ENCODE data around the gene PLEKHG5. TPM values are rescaled to one million over a fixed set of nuclear protein-coding genes. Genes with fewer than 3 reads are reported as not detected.
A peak's percentile ranks its signal among the peaks of the same experiment; 100 is the strongest.
"Not testable (repeated sequence)": the region's sequence is repeated elsewhere in the genome, so short reads cannot be mapped to it uniquely, and the experiment has no call there.

PLEKHG5 gene
- total RNA-seq, 1 donor from 2014 or later: 9.5 TPM

DNA sequence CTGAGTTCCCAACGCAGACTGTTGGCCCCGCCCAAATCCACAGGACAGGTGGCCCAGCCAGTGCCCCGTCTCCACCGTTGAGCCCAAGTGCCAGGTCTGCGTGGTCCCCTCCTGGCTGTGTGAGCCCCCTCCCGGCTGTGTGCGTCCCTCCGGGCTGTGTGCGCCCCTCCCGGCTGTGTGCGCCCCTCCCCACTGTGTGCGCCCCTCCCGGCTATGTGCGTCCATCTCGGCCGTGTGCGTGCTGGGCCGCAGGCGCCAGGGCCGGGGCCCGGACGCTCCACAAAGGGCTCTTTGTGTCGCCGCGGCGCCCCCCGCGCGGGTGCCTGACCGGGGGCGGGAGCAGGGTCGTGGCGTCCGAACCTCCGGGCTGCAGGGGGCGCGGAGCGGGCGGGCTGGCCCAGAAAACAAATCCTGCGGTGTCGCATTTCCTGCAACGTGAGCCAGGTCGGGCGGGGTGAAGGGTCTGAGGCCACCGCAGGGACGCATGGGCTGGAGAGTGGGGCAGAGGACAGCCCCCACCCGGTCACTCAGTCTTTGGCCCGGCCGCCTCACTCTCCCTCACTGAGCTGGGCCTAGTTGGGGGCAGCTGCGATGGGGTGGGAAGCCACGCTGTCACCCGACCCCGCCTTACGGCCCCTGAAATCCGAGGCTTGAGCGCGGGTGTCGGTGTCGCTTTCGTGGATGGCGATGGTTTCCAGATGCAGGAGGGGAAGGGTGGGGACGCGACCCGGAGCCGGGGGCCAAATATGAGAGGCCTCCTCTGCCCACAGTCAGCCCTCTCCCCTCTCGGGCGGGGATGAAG is 44.2 kb downstream of the PLEKHG5 start:
- intact Hi-C loops (cut with DNase I): no loop called here
- Histone ChIP-seq H3K27ac (no peak overlapping the region), H3K36me3 (no peaks in the 10 kb centered on the region), H3K27me3 (ENCODE audit: low read depth) (peaks cover 56% of the 10 kb centered on the region), H3K4me1 (no peaks in the 10 kb centered on the region), H3K4me3 (peak overlapping the region; percentile 8), H3K9me3 (no peaks in the 10 kb centered on the region)
- TF ChIP-seq, protein P1, sequence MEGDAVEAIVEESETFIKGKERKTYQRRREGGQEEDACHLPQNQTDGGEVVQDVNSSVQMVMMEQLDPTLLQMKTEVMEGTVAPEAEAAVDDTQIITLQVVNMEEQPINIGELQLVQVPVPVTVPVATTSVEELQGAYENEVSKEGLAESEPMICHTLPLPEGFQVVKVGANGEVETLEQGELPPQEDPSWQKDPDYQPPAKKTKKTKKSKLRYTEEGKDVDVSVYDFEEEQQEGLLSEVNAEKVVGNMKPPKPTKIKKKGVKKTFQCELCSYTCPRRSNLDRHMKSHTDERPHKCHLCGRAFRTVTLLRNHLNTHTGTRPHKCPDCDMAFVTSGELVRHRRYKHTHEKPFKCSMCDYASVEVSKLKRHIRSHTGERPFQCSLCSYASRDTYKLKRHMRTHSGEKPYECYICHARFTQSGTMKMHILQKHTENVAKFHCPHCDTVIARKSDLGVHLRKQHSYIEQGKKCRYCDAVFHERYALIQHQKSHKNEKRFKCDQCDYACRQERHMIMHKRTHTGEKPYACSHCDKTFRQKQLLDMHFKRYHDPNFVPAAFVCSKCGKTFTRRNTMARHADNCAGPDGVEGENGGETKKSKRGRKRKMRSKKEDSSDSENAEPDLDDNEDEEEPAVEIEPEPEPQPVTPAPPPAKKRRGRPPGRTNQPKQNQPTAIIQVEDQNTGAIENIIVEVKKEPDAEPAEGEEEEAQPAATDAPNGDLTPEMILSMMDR (IDR thresholded peaks at IDR 0.05): no peak
- peak in 1 of 2 donors; percentile 3 for ATAC-seq
- DNase-seq: no peak

DNA sequence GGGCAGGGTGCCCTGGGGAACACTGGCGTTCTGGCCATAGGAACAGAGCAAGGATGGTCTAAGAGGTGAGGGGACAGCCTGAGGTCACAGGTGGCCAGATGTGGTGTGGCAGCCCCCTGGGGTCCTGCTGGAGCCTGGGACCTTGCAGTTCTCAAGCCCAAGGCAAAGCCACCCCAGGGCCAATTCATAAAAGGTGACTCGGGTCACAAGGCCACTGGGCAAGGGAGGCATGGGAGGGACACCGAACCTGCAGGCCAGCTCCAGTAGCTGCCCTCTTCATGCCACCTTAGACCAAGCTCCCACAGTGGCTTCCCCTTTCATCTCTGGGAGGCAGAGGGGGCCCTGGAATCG is 44.8 kb downstream of the PLEKHG5 start:
- Histone ChIP-seq H3K4me3 (no peak overlapping the region), H3K4me1 (no peaks in the 10 kb centered on the region), H3K27ac (no peak overlapping the region), H3K36me3 (no peaks in the 10 kb centered on the region), H3K27me3 (ENCODE audit: low read depth) (peaks cover 56% of the 10 kb centered on the region), H3K9me3 (no peaks in the 10 kb centered on the region)
- intact Hi-C loops (cut with DNase I): no loop called here
- TF ChIP-seq, protein P1 (IDR thresholded peaks at IDR 0.05): no peak
- no peak for DNase-seq
- no peak for ATAC-seq

DNA sequence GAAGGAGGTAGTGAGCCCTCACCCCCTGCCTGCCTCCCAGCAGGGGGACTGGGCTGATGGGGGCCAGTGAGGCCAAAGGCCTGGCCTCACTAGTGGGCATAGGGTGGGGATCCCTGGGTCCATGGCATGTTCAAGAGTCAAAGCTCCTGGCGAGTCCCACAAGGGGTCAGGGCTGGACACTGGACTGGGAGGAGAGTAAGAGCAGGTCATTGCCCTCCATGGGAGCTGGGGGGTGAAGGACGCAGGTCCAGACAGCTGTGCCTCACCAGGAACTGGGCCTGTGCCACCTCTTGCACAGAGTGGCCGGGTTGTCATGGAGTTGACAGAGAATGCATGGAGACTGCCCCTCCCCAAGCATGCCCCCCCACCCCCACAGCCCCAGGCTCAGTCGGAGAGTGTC is 45.5 kb downstream of the PLEKHG5 start:
- peaks cover 54% of the 10 kb centered on the region for H3K27me3 ChIP-seq (ENCODE audit: low read depth)
- H3K4me1 ChIP-seq; ATAC-seq; H3K9me3 ChIP-seq; H3K4me3 ChIP-seq; H3K36me3 ChIP-seq; H3K27ac ChIP-seq; DNase-seq; intact Hi-C loops (cut with DNase I): not testable (repeated sequence)

- no peak overlapping the region for H3K4me3 ChIP-seq
- peak; percentile 40 to 55 for ATAC-seq
- TF ChIP-seq, protein P1 (IDR thresholded peaks at IDR 0.05): peak; percentile 63
- no peaks in the 10 kb centered on the region for H3K9me3 ChIP-seq
- no peaks in the 10 kb centered on the region for H3K36me3 ChIP-seq
- peaks cover 56% of the 10 kb centered on the region for H3K27me3 ChIP-seq (ENCODE audit: low read depth)
- no peak overlapping the region for H3K27ac ChIP-seq
- no peak for DNase-seq
- no peaks in the 10 kb centered on the region for H3K4me1 ChIP-seq
- intact Hi-C loops (cut with DNase I): no loop called here
These were observed 46.3 kb downstream of the PLEKHG5 start for GRCh38 chr1:6445062-6445763.

- ATAC-seq (no peak), DNase-seq (no peak)
- H3K36me3 ChIP-seq: no peaks in the 10 kb centered on the region
- H3K4me3 ChIP-seq: no peak overlapping the region
- no peaks in the 10 kb centered on the region for H3K9me3 ChIP-seq
- no peaks in the 10 kb centered on the region for H3K4me1 ChIP-seq
- TF ChIP-seq, protein P1 (IDR thresholded peaks at IDR 0.05): no peak
- no peak overlapping the region for H3K27ac ChIP-seq
- intact Hi-C loops (cut with DNase I): no loop called here
- H3K27me3 ChIP-seq (ENCODE audit: low read depth): peaks cover 57% of the 10 kb centered on the region
These were observed 47.1 kb downstream of the PLEKHG5 start for GRCh38 chr1:6444377-6444776.
